Posterior vena cava (tissue), 2 donors: Measurements from ENCODE around the gene LRRC41. TPM values are rescaled to one million over a fixed set of nuclear protein-coding genes. Genes with fewer than 3 reads are reported as not detected.
"Not testable (repeated sequence)": the region's sequence is repeated elsewhere in the genome, so short reads cannot be mapped to it uniquely, and the experiment has no call there.

Source experiments
- DNase-seq: peaks from one replicate; pipeline ENCODE4 v3.0.0-alpha.2; 2020; ENCODE audit warnings: low spot score
- intact Hi-C, 2 donors: fragments of 100-400 bp; cut with DNase I; formaldehyde crosslinking; loops; one replicate each; pipeline versions ENCODE4 v1.14.1 to v1.14.2; 2022 to 2023
- total RNA-seq, 2 donors: library from RNA; stranded (reverse); fragmentation: NEBNext Ultra II Directional; extraction: Animal tissue kit (Norgen Biotek cat#: 25700); gene quantifications; one replicate each; pipeline ENCODE4 v1.2.1, GENCODE V29; 2021
- donor health status: DM: yes; HTN: yes; CAD: no.
- donor health status: DM: yes; HTN: yes; CAD: no.

The LRRC41 gene
- total RNA-seq, 2 donors from 2014 or later: 40.7 to 45.3 TPM

- no peak for DNase-seq
- intact Hi-C loops: no loop called here
Observed at GRCh38 chr1:46248122-46248920, 55.1 kb downstream of the LRRC41 start.

- DNase-seq: peak; percentile 99
- intact Hi-C loops: no loop called here
Observed at GRCh38 chr1:46247436-46248121, 55.8 kb downstream of the LRRC41 start, which contains the start of gene RAD54L. Gene RAD54L, plus strand, starts transcription at chr1:46247763. Its CDS starts 643 bp downstream, at chr1:46248406.

GRCh38 chr1:46246548-46247435 is 56.6 kb downstream of the LRRC41 start:
- intact Hi-C loops: no loop called here
- peak; percentile 87 for DNase-seq

- intact Hi-C loops, DNase-seq: not testable (repeated sequence)
Observed at GRCh38 chr1:46246136-46246535, 57.3 kb downstream of the LRRC41 start.

GRCh38 chr1:46244656-46245371 is 58.6 kb downstream of the LRRC41 start:
- no peak for DNase-seq
- intact Hi-C loops: no loop called here

- intact Hi-C loops, DNase-seq: not testable (repeated sequence)
Observed at GRCh38 chr1:46243831-46244230, 59.6 kb downstream of the LRRC41 start.

GRCh38 chr1:46242918-46243317 is 60.5 kb downstream of the LRRC41 start:
- DNase-seq: no peak
- intact Hi-C loops: no loop called here

- intact Hi-C loops, DNase-seq: not testable (repeated sequence)
Observed at GRCh38 chr1:46241733-46242132, 61.7 kb downstream of the LRRC41 start.

GRCh38 chr1:46238865-46239264 is 64.6 kb downstream of the LRRC41 start:
- DNase-seq, intact Hi-C loops: not testable (repeated sequence)

- intact Hi-C loops: no loop called here
- DNase-seq: no peak
Observed at GRCh38 chr1:46236882-46237281, 66.5 kb downstream of the LRRC41 start.

- DNase-seq, intact Hi-C loops: not testable (repeated sequence)
Observed at GRCh38 chr1:46231231-46231630, 72.2 kb downstream of the LRRC41 start.

Other genes with a start within 250 kb of the LRRC41 start
- 10 to 100 TPM; 26.0 to 39.7 TPM for gene PIK3R3, start 171.0 kb downstream of the LRRC41 start, total RNA-seq
- 1 to 10 TPM; 1.3 to 1.6 TPM for gene TSPAN1, start 128.5 kb downstream of the LRRC41 start, total RNA-seq
- gene P3R3URF, start 127.1 kb downstream of the LRRC41 start, total RNA-seq: not detected
- 10 to 100 TPM; 37.8 to 49.7 TPM for gene POMGNT1, start 105.2 kb downstream of the LRRC41 start, total RNA-seq
- 1 to 10 TPM; 6.7 to 8.3 TPM for gene LURAP1, start 100.3 kb downstream of the LRRC41 start, total RNA-seq
- gene RAD54L, start 55.9 kb downstream of the LRRC41 start, total RNA-seq: under 1 TPM; 0.60 to 0.67 TPM
- gene UQCRH, start 82 bp upstream of the LRRC41 start, total RNA-seq: 100 to 1,000 TPM; 127 to 149 TPM
- gene NSUN4, start 37.2 kb upstream of the LRRC41 start, total RNA-seq: 10 to 100 TPM; 17.3 to 18.9 TPM
- 1 to 10 TPM; 2.2 to 2.4 TPM for gene FAAH, start 90.7 kb upstream of the LRRC41 start, total RNA-seq
- not detected for gene DMBX1, start 186.2 kb upstream of the LRRC41 start, total RNA-seq
- gene KNCN, start 248.0 kb upstream of the LRRC41 start, total RNA-seq: not detected